Thymus (tissue), 11 donors: Measurements from ENCODE around the gene PDLIM5. TPM values are rescaled to one million over a fixed set of nuclear protein-coding genes. Genes with fewer than 3 reads are reported as not detected.

Source experiments
- DNase-seq, 9 donors: peaks; one replicate each; pipeline ENCODE4 v3.0.0-alpha.2; 2013; ENCODE audit warnings: low spot score in 9 of 9, low read depth in 6 of 9, missing footprints in 1 of 9
- H3K27ac ChIP-seq, 2 donors: one replicate each; pipeline ENCODE4 v1.5.1; 2013; ENCODE audit warnings: control low read depth in 1 of 2, low read depth in 1 of 2, low read length in 1 of 2, mild to moderate bottlenecking in 1 of 2, moderate library complexity in 1 of 2
- H3K27me3 ChIP-seq, 2 donors: one replicate each; pipeline ENCODE4 v1.5.1; 2013; ENCODE audit warnings: low read length in 1 of 2; ENCODE audit not compliant: control insufficient read depth in 2 of 2, insufficient read depth in 1 of 2
- H3K36me3 ChIP-seq, 2 donors: one replicate each; pipeline ENCODE4 v1.5.1; 2013; ENCODE audit warnings: low read length in 1 of 2, mild to moderate bottlenecking in 1 of 2, moderate library complexity in 1 of 2; ENCODE audit not compliant: control insufficient read depth in 2 of 2, insufficient read depth in 2 of 2
- H3K4me1 ChIP-seq, 2 donors: one replicate each; pipeline ENCODE4 v1.5.1; 2013; ENCODE audit warnings: low read length in 2 of 2; ENCODE audit not compliant: control insufficient read depth in 2 of 2, insufficient read depth in 2 of 2
- H3K4me3 ChIP-seq, 2 donors: one replicate each; pipeline ENCODE4 v1.5.1; 2013; ENCODE audit warnings: low read length in 2 of 2, control low read depth in 1 of 2, mild to moderate bottlenecking in 1 of 2
- H3K9me3 ChIP-seq, 2 donors: one replicate each; pipeline ENCODE4 v1.5.1; 2013; ENCODE audit warnings: low read length in 1 of 2, mild to moderate bottlenecking in 1 of 2; ENCODE audit not compliant: control insufficient read depth in 2 of 2, insufficient read depth in 1 of 2
- WGBS: extraction: QIAGEN DNeasy Blood & Tissue Kit; methylation state at CpG from one replicate; pipeline ENCODE4 v1.1.7; 2013; 5-methylcytosine and 5-hydroxymethylcytosine counted together
- polyA plus RNA-seq: library from polyadenylated mRNA; stranded (reverse); fragments of 200-250 nt; gene quantifications from one replicate; pipeline ENCODE4 v1.2.3, GENCODE V29; 2013
- total RNA-seq: library from RNA; stranded (reverse); fragments of 120-200 nt; gene quantifications from one replicate; pipeline ENCODE4 v1.2.4, GENCODE V29; 2013
- donor health status: healthy.

The PDLIM5 gene
- total and polyA plus RNA-seq, 2 donors, result 12.4 to 25.5 TPM

- no peaks in the 10 kb centered on the region for H3K9me3 ChIP-seq
- no peak overlapping the region for H3K4me3 ChIP-seq
- WGBS, result 96% methylated on average over 5 of the region's 5 CpGs
- no peak overlapping the region for H3K27ac ChIP-seq
- H3K27me3 ChIP-seq, result no peaks in the 10 kb centered on the region
- no peaks in the 10 kb centered on the region for H3K36me3 ChIP-seq
- H3K4me1 ChIP-seq, result no peaks in the 10 kb centered on the region
- DNase-seq, result no peak
These were observed 109.7 kb downstream of the PDLIM5 start for GRCh38 chr4:94561249-94562024.

DNA sequence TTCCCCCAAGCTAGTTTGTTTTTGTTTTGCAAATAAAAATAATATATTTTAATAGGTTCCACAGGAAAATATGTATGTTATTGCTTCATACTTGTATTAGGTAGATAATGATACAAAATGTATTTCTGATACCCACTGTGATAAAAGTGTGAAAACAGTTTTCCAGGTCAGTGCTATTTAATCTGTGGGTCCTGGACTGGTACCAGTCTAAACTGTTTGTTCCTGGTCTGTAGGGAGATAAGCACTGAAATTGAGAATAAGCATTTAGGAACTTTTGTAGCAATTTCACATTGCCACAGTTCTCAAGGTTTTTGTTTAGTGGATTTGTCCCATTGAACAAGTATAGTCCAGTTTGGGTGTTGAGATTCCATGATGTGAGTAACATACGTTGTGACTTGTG, 110.5 kb downstream of the PDLIM5 start:
- Histone ChIP-seq H3K4me3 (no peak overlapping the region), H3K4me1 (no peaks in the 10 kb centered on the region), H3K36me3 (no peaks in the 10 kb centered on the region), H3K9me3 (no peaks in the 10 kb centered on the region), H3K27me3 (no peaks in the 10 kb centered on the region), H3K27ac (no peak overlapping the region)
- DNase-seq, result no peak
- 99% methylated on average over 1 of the region's 1 CpG for WGBS

DNA sequence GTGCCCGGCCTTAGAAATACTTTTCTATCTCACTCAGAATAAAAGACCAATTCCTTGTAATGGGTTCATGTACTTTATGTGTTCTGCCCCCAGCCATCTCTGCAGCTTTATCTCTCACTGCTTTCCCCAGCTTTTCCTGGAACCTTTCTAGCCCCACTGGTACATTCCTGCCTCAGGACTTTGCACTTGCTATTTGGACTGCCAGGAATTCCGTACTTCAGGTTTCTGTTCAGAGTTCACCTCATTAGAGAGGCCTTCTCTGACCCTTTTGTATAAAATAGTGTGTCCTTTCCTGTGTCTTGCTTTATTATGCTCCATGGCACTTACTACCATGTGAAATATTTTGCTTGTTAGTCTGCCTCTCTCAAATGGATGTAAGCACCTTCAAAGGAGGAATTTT, 112.5 kb downstream of the PDLIM5 start:
- no peak for DNase-seq
- Histone ChIP-seq H3K4me1 (no peaks in the 10 kb centered on the region), H3K27ac (no peak overlapping the region), H3K27me3 (no peaks in the 10 kb centered on the region), H3K36me3 (no peaks in the 10 kb centered on the region), H3K4me3 (no peak overlapping the region), H3K9me3 (no peaks in the 10 kb centered on the region)
- 98% methylated on average over 2 of the region's 2 CpGs for WGBS

DNA sequence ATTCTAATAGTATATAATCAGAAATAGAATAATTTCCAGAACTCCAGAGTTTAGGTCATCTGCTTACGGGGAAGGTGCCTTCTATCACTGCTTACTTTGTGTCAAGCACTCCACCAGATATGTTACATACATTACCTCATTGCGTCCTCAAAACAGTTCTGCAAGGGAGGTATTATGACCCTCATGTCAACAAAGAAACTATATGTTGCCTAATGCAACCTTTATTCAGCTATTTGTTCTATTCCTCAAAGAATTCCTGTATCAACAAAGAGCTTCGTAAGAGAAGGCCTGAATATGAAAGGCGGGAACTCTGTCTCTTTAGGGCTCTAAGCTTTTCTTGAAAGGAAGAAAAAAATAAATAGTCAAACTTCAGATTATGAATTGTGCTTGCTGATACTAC, 114.7 kb downstream of the PDLIM5 start:
- Histone ChIP-seq H3K27me3 (no peaks in the 10 kb centered on the region), H3K9me3 (no peaks in the 10 kb centered on the region), H3K27ac (no peak overlapping the region), H3K4me1 (no peaks in the 10 kb centered on the region), H3K4me3 (no peak overlapping the region), H3K36me3 (no peaks in the 10 kb centered on the region)
- DNase-seq, result no peak
- WGBS, result 87% methylated on average over 4 of the region's 4 CpGs

- H3K4me3 ChIP-seq, result no peak overlapping the region
- 33% methylated on average over 5 of the region's 5 CpGs for WGBS
- DNase-seq, result no peak
- H3K27me3 ChIP-seq, result no peaks in the 10 kb centered on the region
- no peaks in the 10 kb centered on the region for H3K36me3 ChIP-seq
- H3K27ac ChIP-seq, result no peak overlapping the region
- no peaks in the 10 kb centered on the region for H3K4me1 ChIP-seq
- no peaks in the 10 kb centered on the region for H3K9me3 ChIP-seq
These were observed 116.1 kb downstream of the PDLIM5 start for GRCh38 chr4:94567811-94568210.

DNA sequence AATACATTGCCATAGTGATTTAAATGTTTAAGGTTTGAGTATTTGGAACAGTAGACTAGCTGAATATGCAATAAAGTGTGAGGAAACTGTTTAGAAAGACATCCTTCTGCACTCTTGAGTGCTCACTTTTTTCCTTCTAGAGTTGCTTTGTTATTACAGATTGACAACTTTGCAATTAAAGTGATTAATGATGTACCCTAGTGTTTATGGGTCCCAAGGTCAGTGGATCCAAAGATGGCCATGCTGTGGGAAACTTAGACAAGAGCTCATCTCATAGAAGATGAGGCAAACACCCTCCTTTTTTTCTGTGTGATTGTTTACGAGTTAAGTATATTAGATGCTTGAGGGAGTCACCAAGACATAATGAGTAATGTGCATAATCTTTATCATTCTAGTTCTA, 118.8 kb downstream of the PDLIM5 start:
- H3K27ac ChIP-seq, result no peak overlapping the region
- H3K36me3 ChIP-seq, result no peaks in the 10 kb centered on the region
- WGBS, result 100% methylated on average over 1 of the region's 1 CpG
- no peaks in the 10 kb centered on the region for H3K4me1 ChIP-seq
- DNase-seq, result no peak
- H3K27me3 ChIP-seq, result no peaks in the 10 kb centered on the region
- H3K4me3 ChIP-seq, result no peak overlapping the region
- H3K9me3 ChIP-seq, result no peaks in the 10 kb centered on the region

- Histone ChIP-seq H3K4me3 (no peak overlapping the region), H3K36me3 (no peaks in the 10 kb centered on the region), H3K27me3 (no peaks in the 10 kb centered on the region), H3K27ac (no peak overlapping the region), H3K4me1 (no peaks in the 10 kb centered on the region), H3K9me3 (no peaks in the 10 kb centered on the region)
- 95% methylated on average over 4 of the region's 4 CpGs for WGBS
- no peak for DNase-seq
These were observed 119.6 kb downstream of the PDLIM5 start for GRCh38 chr4:94571298-94571697.

DNA sequence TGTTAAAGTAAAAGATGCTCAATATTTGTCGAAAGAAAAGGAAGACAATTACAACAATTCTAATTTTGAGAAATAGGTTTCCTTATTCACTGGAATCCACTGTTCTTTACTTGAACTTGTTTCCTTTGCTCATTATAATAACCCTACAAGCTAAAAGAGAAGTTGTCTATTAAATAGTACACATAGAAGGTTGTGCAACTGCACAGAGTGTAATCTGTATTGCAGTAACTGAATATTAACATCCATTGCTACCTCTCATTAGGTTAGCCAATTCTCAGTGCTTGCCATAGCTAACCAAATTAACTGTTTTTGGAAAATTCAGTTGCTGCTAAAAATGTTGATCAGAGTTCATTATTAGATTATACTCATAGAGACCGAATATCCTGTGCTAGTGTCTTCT, 120.0 kb downstream of the PDLIM5 start:
- WGBS, result 97% methylated on average over 2 of the region's 2 CpGs

GRCh38 chr4:94574050-94574449, 122.3 kb downstream of the PDLIM5 start:
- WGBS, result 94% methylated on average over 9 of the region's 9 CpGs
- no peaks in the 10 kb centered on the region for H3K4me1 ChIP-seq
- no peak overlapping the region for H3K27ac ChIP-seq
- H3K9me3 ChIP-seq, result no peaks in the 10 kb centered on the region
- no peaks in the 10 kb centered on the region for H3K36me3 ChIP-seq
- no peak overlapping the region for H3K4me3 ChIP-seq
- H3K27me3 ChIP-seq, result no peaks in the 10 kb centered on the region
- no peak for DNase-seq

More for the DNA sequence above, 120.0 kb downstream of the PDLIM5 start:
- Histone ChIP-seq H3K4me1 (no peaks in the 10 kb centered on the region), H3K9me3 (no peaks in the 10 kb centered on the region), H3K4me3 (no peak overlapping the region), H3K27ac (no peak overlapping the region), H3K36me3 (no peaks in the 10 kb centered on the region), H3K27me3 (no peaks in the 10 kb centered on the region)
- no peak for DNase-seq
